DMS79 treated with DMSO at 0.1 percent for 48 hours (cell line): ENCODE results near the gene CEP128.

Experiments used
- DNase-seq: peaks from one replicate; lab custom pipeline; 2025; lab: John Stamatoyannopoulos, UW

The CEP128 gene

GRCh38 chr14:80544366-80544765 is 397.2 kb downstream of the CEP128 start:
- no peak for DNase-seq

- DNase-seq, result no peak
Measured at GRCh38 chr14:80543211-80543610, 398.3 kb downstream of the CEP128 start.

- no peak for DNase-seq
Measured at GRCh38 chr14:80538633-80539375, 402.7 kb downstream of the CEP128 start.

GRCh38 chr14:80537626-80538025 is 403.9 kb downstream of the CEP128 start:
- no peak for DNase-seq

- DNase-seq, result no peak
Measured at GRCh38 chr14:80536456-80536855, 405.1 kb downstream of the CEP128 start.

GRCh38 chr14:80535171-80535570 is 406.4 kb downstream of the CEP128 start:
- no peak for DNase-seq

- no peak for DNase-seq
Measured at GRCh38 chr14:80523518-80524117, 417.9 kb downstream of the CEP128 start.

GRCh38 chr14:80522936-80523335 is 418.6 kb downstream of the CEP128 start:
- no peak for DNase-seq

GRCh38 chr14:80522411-80522810 is 419.1 kb downstream of the CEP128 start:
- no peak for DNase-seq

- no peak for DNase-seq
Measured at GRCh38 chr14:80521456-80521855, 420.1 kb downstream of the CEP128 start.

- no peak for DNase-seq
Measured at GRCh38 chr14:80519002-80519401, 422.5 kb downstream of the CEP128 start.

- no peak for DNase-seq
Measured at GRCh38 chr14:80518173-80518572, 423.4 kb downstream of the CEP128 start.

GRCh38 chr14:80507292-80507869 is 434.2 kb downstream of the CEP128 start:
- DNase-seq, result no peak

GRCh38 chr14:80504781-80505180 is 436.8 kb downstream of the CEP128 start:
- DNase-seq, result no peak

GRCh38 chr14:80498533-80498932 is 443.0 kb downstream of the CEP128 start:
- no peak for DNase-seq

- no peak for DNase-seq
Measured at GRCh38 chr14:80496090-80496489, 445.4 kb downstream of the CEP128 start.

GRCh38 chr14:80494769-80495168 is 446.8 kb downstream of the CEP128 start:
- DNase-seq, result no peak

GRCh38 chr14:80493620-80494019 is 447.9 kb downstream of the CEP128 start:
- no peak for DNase-seq

- DNase-seq, result no peak
Measured at GRCh38 chr14:80491650-80492049, 449.9 kb downstream of the CEP128 start.

GRCh38 chr14:80491131-80491530 is 450.4 kb downstream of the CEP128 start:
- DNase-seq, result no peak

GRCh38 chr14:80489513-80489912 is 452.0 kb downstream of the CEP128 start:
- no peak for DNase-seq

- no peak for DNase-seq
Measured at GRCh38 chr14:80485764-80486163, 455.8 kb downstream of the CEP128 start.

- DNase-seq, result no peak
Measured at GRCh38 chr14:80483331-80483730, 458.2 kb downstream of the CEP128 start.
